Measurements from ENCODE around the gene AEBP2.
"Not testable (repeated sequence)": the region's sequence is repeated elsewhere in the genome, so short reads cannot be mapped to it uniquely, and the experiment has no call there.

Gene AEBP2

GRCh38 chr12:19456176-19456575, 16.9 kb downstream of the AEBP2 start:
- no peak for DNase-seq

- no peak for DNase-seq
Observed at GRCh38 chr12:19457561-19457960, 18.3 kb downstream of the AEBP2 start.

- no peak for DNase-seq
Observed at GRCh38 chr12:19458733-19459132, 19.4 kb downstream of the AEBP2 start.

GRCh38 chr12:19461999-19462398, 22.7 kb downstream of the AEBP2 start:
- peak in 1 of 2 experiments; percentile 43 for DNase-seq

GRCh38 chr12:19462406-19462805, 23.1 kb downstream of the AEBP2 start:
- no peak for DNase-seq

- no peak for DNase-seq
Observed at GRCh38 chr12:19464192-19464580, 24.9 kb downstream of the AEBP2 start.

- DNase-seq: no peak
Observed at GRCh38 chr12:19465711-19466110, 26.4 kb downstream of the AEBP2 start.

- DNase-seq: no peak
Observed at GRCh38 chr12:19474147-19474546, 34.9 kb downstream of the AEBP2 start.

- DNase-seq: not testable (repeated sequence)
Observed at GRCh38 chr12:19475884-19476505, 36.7 kb downstream of the AEBP2 start.

- no peak for DNase-seq
Observed at GRCh38 chr12:19477071-19477470, 37.8 kb downstream of the AEBP2 start.

GRCh38 chr12:19480459-19480858, 41.2 kb downstream of the AEBP2 start:
- no peak for DNase-seq

- DNase-seq: no peak
Observed at GRCh38 chr12:19482036-19482435, 42.7 kb downstream of the AEBP2 start.

GRCh38 chr12:19482551-19483109, 43.3 kb downstream of the AEBP2 start:
- DNase-seq: peak; percentile 29 to 31

GRCh38 chr12:19483727-19484126, 44.4 kb downstream of the AEBP2 start:
- no peak for DNase-seq

GRCh38 chr12:19484738-19485137, 45.4 kb downstream of the AEBP2 start:
- DNase-seq: no peak

- DNase-seq: no peak
Observed at GRCh38 chr12:19485240-19485639, 45.9 kb downstream of the AEBP2 start.

GRCh38 chr12:19489168-19489567, 49.9 kb downstream of the AEBP2 start:
- no peak for DNase-seq

- DNase-seq: no peak
Observed at GRCh38 chr12:19490908-19491307, 51.6 kb downstream of the AEBP2 start.

GRCh38 chr12:19491863-19492262, 52.6 kb downstream of the AEBP2 start:
- no peak for DNase-seq

- no peak for DNase-seq
Observed at GRCh38 chr12:19496219-19496878, 57.1 kb downstream of the AEBP2 start.

GRCh38 chr12:19498099-19498498, 58.8 kb downstream of the AEBP2 start:
- DNase-seq: no peak

GRCh38 chr12:19499030-19499429, 59.7 kb downstream of the AEBP2 start:
- DNase-seq: no peak

GRCh38 chr12:19506497-19506896, 67.2 kb downstream of the AEBP2 start:
- DNase-seq: no peak

GRCh38 chr12:19507823-19508222, 68.5 kb downstream of the AEBP2 start:
- no peak for DNase-seq

GRCh38 chr12:19510461-19510860, 71.2 kb downstream of the AEBP2 start:
- no peak for DNase-seq
